ENCODE measurements around the gene OSBPL2. TPM values are rescaled to one million over a fixed set of nuclear protein-coding genes. Genes with fewer than 3 reads are reported as not detected.

Gene OSBPL2
- total and polyA plus RNA-seq, 2 donors (not counting 3 experiments of a cell fraction or from before 2014, with no cell fraction given): 13.1 to 33.0 TPM

DNA sequence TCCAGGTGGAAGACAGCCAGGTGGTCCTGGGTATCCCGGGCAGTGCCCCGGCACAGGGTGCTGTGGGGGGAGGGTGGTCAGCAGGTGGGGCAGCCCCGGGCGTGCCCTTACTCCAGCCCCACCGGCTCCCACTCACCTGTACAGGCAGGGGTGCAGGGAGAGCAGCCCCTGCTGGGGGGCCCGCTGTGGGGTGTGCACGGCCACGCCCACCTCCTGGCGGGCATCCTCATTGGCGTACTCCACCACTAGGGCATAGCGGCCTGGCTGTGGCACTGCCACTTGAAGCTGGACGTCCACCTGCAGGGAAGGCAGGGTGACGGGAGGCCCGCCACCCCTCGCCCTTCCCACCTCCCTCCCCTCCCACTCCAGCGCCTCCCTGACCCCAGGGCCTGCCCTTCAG, 94.1 kb downstream of the OSBPL2 start:
- no peak for FAIRE-seq
- POLR2A ChIA-PET: no interaction called here
- CTCF ChIA-PET: interaction anchor here (0.6 kb wide), 1 partner anchor 20 kb away, joined by 3 read pairs; no protein-coding TSS in a partner anchor

DNA sequence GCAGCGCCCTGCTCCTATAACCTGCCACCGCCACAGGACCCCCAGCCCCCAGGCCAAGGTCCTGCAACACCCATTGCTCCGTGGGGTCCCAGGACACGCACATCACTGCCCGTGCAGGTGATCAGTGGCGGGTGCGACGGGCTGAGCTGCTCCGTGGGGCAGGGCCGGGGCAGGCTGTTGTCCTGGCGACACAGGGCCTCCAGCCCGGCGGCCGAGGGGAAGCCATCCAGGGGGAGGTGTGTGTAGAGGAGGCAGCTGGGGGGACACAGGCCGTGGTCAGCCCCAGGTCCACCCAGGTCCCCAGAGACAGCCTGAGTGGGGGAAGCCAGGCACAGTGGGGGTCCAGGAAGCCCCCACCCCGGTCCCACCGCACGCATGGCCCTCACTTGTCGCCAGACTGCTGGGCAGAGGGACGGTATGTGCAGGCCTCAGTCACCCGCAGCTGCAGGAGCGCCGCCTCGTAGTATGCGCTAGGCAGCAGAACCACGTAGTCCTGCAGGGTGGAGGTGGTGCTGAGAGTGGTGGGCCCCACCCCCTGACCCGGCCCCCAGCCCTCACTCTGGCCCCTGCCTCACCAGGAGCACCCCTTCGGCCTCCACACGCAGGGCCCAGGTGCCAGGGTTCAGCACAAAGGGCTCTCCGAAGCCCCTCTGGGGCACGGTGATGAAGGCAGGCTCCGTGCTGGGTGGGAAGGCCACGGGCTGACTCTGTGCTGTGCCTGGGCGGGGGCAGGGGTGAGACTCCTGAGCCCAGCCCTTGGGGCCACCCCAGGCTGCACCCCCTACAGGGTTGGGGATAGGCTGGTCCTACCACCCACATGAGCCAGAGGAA, 94.9 kb downstream of the OSBPL2 start:
- no peak overlapping the region for H3K4me3 ChIP-seq (replicated peaks in 1 of 3; ENCODE audit: insufficient read depth in 1 of 3, low read depth in 1 of 3, low read length in 3 of 3)
- peaks cover 7 to 68% of the 10 kb centered on the region in 2 experiments for H3K36me3 ChIP-seq (ENCODE audit: control insufficient read depth in 2 of 2, extremely low read depth in 1 of 2, insufficient read depth in 2 of 2, low read length in 2 of 2)
- CTCF ChIA-PET: interaction anchor here (0.6 kb wide), 1 partner anchor 20 kb away, joined by 3 read pairs; no protein-coding TSS in a partner anchor
- H3K9ac ChIP-seq (replicated peaks; ENCODE audit: extremely low read depth, insufficient read depth, low read length): no peak overlapping the region
- H4K20me1 ChIP-seq (replicated peaks; ENCODE audit: control insufficient read depth, extremely low read depth, insufficient read depth, low read length): no peaks in the 10 kb centered on the region
- H3K27me3 ChIP-seq (ENCODE audit: control insufficient read depth in 2 of 2, insufficient read depth in 2 of 2, low read length in 2 of 2): no peaks in the 10 kb centered on the region
- intact Hi-C loops (cut with micrococcal nuclease): no loop called here
- H3K4me2 ChIP-seq (ENCODE audit: insufficient read depth, low read length): no peak overlapping the region
- H2AFZ ChIP-seq (ENCODE audit: low read depth, low read length): no peak overlapping the region
- FAIRE-seq (no peak), DNase-seq (ENCODE audit: low read depth, low spot score) (no peak)
- TF ChIP-seq MYC (IDR thresholded peaks at IDR 0.05; ENCODE audit: low read depth, low read length): no peak
- TF ChIP-seq GATA2 (IDR thresholded peaks at IDR 0.05; ENCODE audit: insufficient read depth, insufficient read length, low read depth, low read length): no peak
- TF ChIP-seq EZH2 (IDR thresholded peaks at IDR 0.05; ENCODE audit: borderline replicate concordance, low read depth, low read length, severe bottlenecking): no peak
- TF ChIP-seq, protein P1, sequence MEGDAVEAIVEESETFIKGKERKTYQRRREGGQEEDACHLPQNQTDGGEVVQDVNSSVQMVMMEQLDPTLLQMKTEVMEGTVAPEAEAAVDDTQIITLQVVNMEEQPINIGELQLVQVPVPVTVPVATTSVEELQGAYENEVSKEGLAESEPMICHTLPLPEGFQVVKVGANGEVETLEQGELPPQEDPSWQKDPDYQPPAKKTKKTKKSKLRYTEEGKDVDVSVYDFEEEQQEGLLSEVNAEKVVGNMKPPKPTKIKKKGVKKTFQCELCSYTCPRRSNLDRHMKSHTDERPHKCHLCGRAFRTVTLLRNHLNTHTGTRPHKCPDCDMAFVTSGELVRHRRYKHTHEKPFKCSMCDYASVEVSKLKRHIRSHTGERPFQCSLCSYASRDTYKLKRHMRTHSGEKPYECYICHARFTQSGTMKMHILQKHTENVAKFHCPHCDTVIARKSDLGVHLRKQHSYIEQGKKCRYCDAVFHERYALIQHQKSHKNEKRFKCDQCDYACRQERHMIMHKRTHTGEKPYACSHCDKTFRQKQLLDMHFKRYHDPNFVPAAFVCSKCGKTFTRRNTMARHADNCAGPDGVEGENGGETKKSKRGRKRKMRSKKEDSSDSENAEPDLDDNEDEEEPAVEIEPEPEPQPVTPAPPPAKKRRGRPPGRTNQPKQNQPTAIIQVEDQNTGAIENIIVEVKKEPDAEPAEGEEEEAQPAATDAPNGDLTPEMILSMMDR (IDR thresholded peaks at IDR 0.05; ENCODE audit: extremely low read depth in 1 of 2, insufficient read depth in 1 of 2, low read depth in 1 of 2, low read length in 2 of 2): no peak
- TF ChIP-seq, protein P2, sequence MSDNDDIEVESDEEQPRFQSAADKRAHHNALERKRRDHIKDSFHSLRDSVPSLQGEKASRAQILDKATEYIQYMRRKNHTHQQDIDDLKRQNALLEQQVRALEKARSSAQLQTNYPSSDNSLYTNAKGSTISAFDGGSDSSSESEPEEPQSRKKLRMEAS (IDR thresholded peaks at IDR 0.05; ENCODE audit: insufficient read depth, insufficient read length): no peak
- POLR2A ChIA-PET: no interaction called here
- no peaks in the 10 kb centered on the region for H3K9me1 ChIP-seq (replicated peaks; ENCODE audit: control insufficient read depth, extremely low read depth, insufficient read depth, low read length)
- H3K4me1 ChIP-seq (ENCODE audit: control insufficient read depth, extremely low read depth, insufficient read depth, low read length): no peaks in the 10 kb centered on the region
- no peak overlapping the region for H3K27ac ChIP-seq (ENCODE audit: insufficient read depth, low read depth, low read length)
- no peaks in the 10 kb centered on the region for H3K79me2 ChIP-seq (ENCODE audit: control insufficient read depth, insufficient read depth, low read length)
- dilution Hi-C loops (cut with MboI; ENCODE audit: extremely low pct_ligation_motif_present, low sequenced_read_pairs): no loop called here
- BruUV-seq (replicated peaks): TSS peak; percentile 38
- no peaks in the 10 kb centered on the region for H3K9me3 ChIP-seq (replicated peaks; ENCODE audit: control insufficient read depth, insufficient read depth, low read length)

More for the DNA sequence above, 94.1 kb downstream of the OSBPL2 start:
- Histone ChIP-seq H3K79me2 (ENCODE audit: control insufficient read depth, insufficient read depth, low read length) (no peaks in the 10 kb centered on the region), H4K20me1 (replicated peaks; ENCODE audit: control insufficient read depth, extremely low read depth, insufficient read depth, low read length) (no peaks in the 10 kb centered on the region), H3K4me2 (ENCODE audit: insufficient read depth, low read length) (no peak overlapping the region), H2AFZ (ENCODE audit: low read depth, low read length) (no peak overlapping the region), H3K9ac (replicated peaks; ENCODE audit: extremely low read depth, insufficient read depth, low read length) (no peak overlapping the region), H3K9me1 (replicated peaks; ENCODE audit: control insufficient read depth, extremely low read depth, insufficient read depth, low read length) (no peaks in the 10 kb centered on the region), H3K36me3 (ENCODE audit: control insufficient read depth in 2 of 2, extremely low read depth in 1 of 2, insufficient read depth in 2 of 2, low read length in 2 of 2) (peaks cover 8 to 65% of the 10 kb centered on the region in 2 experiments), H3K9me3 (replicated peaks; ENCODE audit: control insufficient read depth, insufficient read depth, low read length) (no peaks in the 10 kb centered on the region), H3K27me3 (ENCODE audit: control insufficient read depth in 2 of 2, insufficient read depth in 2 of 2, low read length in 2 of 2) (no peaks in the 10 kb centered on the region), H3K4me3 (replicated peaks in 1 of 3; ENCODE audit: insufficient read depth in 1 of 3, low read depth in 1 of 3, low read length in 3 of 3) (no peak overlapping the region), H3K27ac (ENCODE audit: insufficient read depth, low read depth, low read length) (no peak overlapping the region), H3K4me1 (ENCODE audit: control insufficient read depth, extremely low read depth, insufficient read depth, low read length) (no peaks in the 10 kb centered on the region)
- no TSS peak for BruUV-seq (replicated peaks)
- dilution Hi-C loops (cut with MboI; ENCODE audit: extremely low pct_ligation_motif_present, low sequenced_read_pairs) (no loop called here), intact Hi-C loops (cut with micrococcal nuclease) (no loop called here)
- DNase-seq (ENCODE audit: low read depth, low spot score): no peak
- TF ChIP-seq GATA2 (IDR thresholded peaks at IDR 0.05; ENCODE audit: insufficient read depth, insufficient read length, low read depth, low read length) (no peak), JUN (IDR thresholded peaks at IDR 0.05; ENCODE audit: borderline replicate concordance, insufficient read depth, insufficient read length, low read depth) (no peak), EZH2 (IDR thresholded peaks at IDR 0.05; ENCODE audit: borderline replicate concordance, low read depth, low read length, severe bottlenecking) (no peak), FOS (IDR thresholded peaks at IDR 0.05; ENCODE audit: borderline replicate concordance, insufficient read depth, low read length) (no peak), MYC (IDR thresholded peaks at IDR 0.05; ENCODE audit: low read depth, low read length) (no peak), POLR2AphosphoS5 (IDR thresholded peaks at IDR 0.05; ENCODE audit: insufficient read depth, low read depth, low read length) (no peak), POLR2A (IDR thresholded peaks at IDR 0.05; ENCODE audit: low read depth, low read length) (no peak)

Data from endothelial cell of umbilical vein (primary cell).